Epidermal melanocyte (primary cell): Measurements from ENCODE around the gene NUDT3.
"Not testable (repeated sequence)": the region's sequence is repeated elsewhere in the genome, so short reads cannot be mapped to it uniquely, and the experiment has no call there.

Experiments used
- DNase-seq: peaks from one replicate; pipeline ENCODE4 v3.0.0; 2011; ENCODE audit warnings: low spot score; ENCODE audit not compliant: insufficient read length

The NUDT3 gene

GRCh38 chr6:34393191-34393965 is 909 bp upstream of the NUDT3 start:
- DNase-seq = no peak

- DNase-seq = peak; percentile 17
Measured at GRCh38 chr6:34391786-34392496, 528 bp downstream of the NUDT3 start.

- DNase-seq = no peak
Measured at GRCh38 chr6:34391473-34391785, 1.0 kb downstream of the NUDT3 start.

GRCh38 chr6:34390531-34391472 is 1.7 kb downstream of the NUDT3 start:
- peak; percentile 33 for DNase-seq

- no peak for DNase-seq
Measured at GRCh38 chr6:34389034-34389433, 3.4 kb downstream of the NUDT3 start.

GRCh38 chr6:34388421-34388820 is 4.0 kb downstream of the NUDT3 start:
- no peak for DNase-seq

- DNase-seq = no peak
Measured at GRCh38 chr6:34386316-34387137, 5.9 kb downstream of the NUDT3 start.

GRCh38 chr6:34385793-34386195 is 6.7 kb downstream of the NUDT3 start:
- no peak for DNase-seq

GRCh38 chr6:34384321-34385153 is 7.9 kb downstream of the NUDT3 start:
- DNase-seq = no peak

- no peak for DNase-seq
Measured at GRCh38 chr6:34383656-34384320, 8.7 kb downstream of the NUDT3 start.

GRCh38 chr6:34383161-34383631 is 9.3 kb downstream of the NUDT3 start:
- no peak for DNase-seq

- no peak for DNase-seq
Measured at GRCh38 chr6:34381081-34381480, 11.4 kb downstream of the NUDT3 start.

GRCh38 chr6:34378470-34378869 is 14.0 kb downstream of the NUDT3 start:
- DNase-seq = no peak

- no peak for DNase-seq
Measured at GRCh38 chr6:34377984-34378383, 14.5 kb downstream of the NUDT3 start.

GRCh38 chr6:34377571-34377970 is 14.9 kb downstream of the NUDT3 start:
- DNase-seq = not testable (repeated sequence)

- no peak for DNase-seq
Measured at GRCh38 chr6:34375833-34376232, 16.6 kb downstream of the NUDT3 start.

- DNase-seq = no peak
Measured at GRCh38 chr6:34374508-34374907, 18.0 kb downstream of the NUDT3 start.

GRCh38 chr6:34374069-34374468 is 18.4 kb downstream of the NUDT3 start:
- no peak for DNase-seq

GRCh38 chr6:34373511-34373910 is 19.0 kb downstream of the NUDT3 start:
- DNase-seq = no peak
